HG03060 (cell line): ENCODE measurements around the gene CPT1A.

Source experiments
- ATAC-seq: cut with Tn5 transposase; IDR thresholded peaks from one replicate; pipeline ENCODE4 v1.9.1; 2021; ENCODE audit warnings: low read depth, moderate number of reproducible peaks; ENCODE audit not compliant: unreplicated experiment

The CPT1A gene

DNA sequence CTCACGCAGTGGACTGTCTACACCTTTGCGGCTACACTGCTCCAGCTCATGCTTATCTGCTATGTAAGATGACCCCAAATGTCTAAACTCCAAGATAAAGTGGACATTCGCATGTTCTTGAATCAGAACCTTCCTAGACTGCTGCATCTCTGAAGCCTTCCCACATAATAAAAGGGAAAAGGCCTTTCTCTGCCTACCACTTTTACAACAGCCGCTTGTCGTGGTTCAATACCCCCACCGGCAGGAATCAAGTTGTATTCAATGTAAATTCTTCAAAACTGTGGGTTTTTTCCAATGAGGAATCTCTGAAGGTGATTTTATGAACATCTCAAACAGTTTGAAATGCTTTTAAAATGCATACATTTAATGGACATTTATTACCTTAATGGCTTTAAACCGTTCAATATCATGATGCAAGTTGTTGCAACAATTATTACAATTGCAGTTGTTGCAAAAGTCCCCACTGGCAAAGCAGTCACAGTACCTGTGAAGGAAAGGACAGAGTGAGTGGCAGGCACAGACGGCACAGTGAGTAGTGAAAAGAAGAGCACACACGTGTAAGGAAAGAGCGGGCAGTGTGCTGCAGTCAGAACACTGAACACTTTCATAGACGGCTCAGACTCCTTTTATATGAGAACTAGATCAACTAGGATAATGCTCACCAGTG, 126.1 kb downstream of the CPT1A start:
- no peak for ATAC-seq

GRCh38 chr11:68714060-68714856, 127.5 kb downstream of the CPT1A start:
- no peak for ATAC-seq

GRCh38 chr11:68711114-68711513, 130.6 kb downstream of the CPT1A start:
- no peak for ATAC-seq

DNA sequence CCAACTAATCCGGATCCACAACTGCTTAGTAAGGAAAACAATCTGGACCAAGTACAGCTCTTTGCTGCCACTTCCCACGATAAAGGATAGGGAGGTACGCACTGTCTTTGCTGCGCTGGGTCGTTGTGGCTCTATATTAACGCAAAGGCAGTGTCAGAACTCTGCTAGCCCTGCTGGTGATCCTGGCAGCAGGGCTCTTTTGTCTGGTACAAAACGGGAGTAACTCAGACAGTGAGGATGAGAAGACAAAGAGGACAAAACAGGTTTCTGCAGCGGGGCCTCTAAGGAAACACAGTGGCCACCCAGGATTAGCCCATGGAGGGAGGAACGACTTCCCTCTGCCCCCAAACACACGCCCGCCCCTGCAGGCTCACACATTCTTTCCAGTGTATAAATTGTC, 131.3 kb downstream of the CPT1A start:
- no peak for ATAC-seq

DNA sequence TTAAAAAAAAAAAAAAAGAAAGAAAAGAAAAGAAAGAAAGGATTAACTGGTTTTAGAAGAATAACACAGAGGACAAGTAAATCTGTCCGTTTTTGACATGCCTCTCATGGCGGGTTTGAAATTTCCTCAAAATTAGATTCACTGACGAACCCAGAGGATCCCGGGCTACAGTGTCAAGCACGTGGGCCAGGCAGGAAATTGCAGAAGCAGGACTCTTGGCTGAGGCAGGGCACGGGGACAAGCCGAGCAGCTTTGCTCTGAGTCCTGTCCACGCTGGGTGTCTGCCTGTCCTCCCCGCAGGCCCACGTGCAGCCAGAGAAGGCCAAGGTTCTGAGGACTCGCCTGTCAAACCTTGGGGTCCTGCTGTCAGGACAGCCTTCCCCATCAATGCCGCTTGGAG, 132.7 kb downstream of the CPT1A start:
- no peak for ATAC-seq

GRCh38 chr11:68707527-68707926, 134.2 kb downstream of the CPT1A start:
- no peak for ATAC-seq

DNA sequence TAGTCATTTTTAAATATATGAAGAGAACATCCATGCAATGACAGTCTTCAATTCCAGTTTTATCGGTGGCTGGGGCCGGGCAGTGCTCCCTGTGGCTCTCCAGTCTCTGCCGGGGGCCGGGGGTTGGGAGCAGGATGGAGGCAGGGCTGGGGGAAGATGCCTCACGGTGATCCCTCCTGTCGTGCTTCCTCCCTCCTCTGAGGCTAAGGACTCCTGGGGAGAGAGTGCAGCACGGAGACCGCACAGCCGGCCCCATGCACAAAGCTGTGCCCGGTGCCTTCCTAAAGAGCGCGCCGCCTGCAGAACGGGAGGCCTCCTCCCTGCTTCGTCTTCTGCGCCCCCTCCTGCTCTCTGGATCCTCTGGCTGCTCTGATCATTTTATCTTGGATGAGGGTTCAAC, 136.8 kb downstream of the CPT1A start:
- ATAC-seq: no peak
